ENCODE results near the gene SYNJ2.
A peak's percentile ranks its signal among the peaks of the same experiment; 100 is the strongest.

SYNJ2 gene

GRCh38 chr6:158044525-158044888 lies 62.8 kb downstream of the SYNJ2 start:
- no peak for DNase-seq

DNA sequence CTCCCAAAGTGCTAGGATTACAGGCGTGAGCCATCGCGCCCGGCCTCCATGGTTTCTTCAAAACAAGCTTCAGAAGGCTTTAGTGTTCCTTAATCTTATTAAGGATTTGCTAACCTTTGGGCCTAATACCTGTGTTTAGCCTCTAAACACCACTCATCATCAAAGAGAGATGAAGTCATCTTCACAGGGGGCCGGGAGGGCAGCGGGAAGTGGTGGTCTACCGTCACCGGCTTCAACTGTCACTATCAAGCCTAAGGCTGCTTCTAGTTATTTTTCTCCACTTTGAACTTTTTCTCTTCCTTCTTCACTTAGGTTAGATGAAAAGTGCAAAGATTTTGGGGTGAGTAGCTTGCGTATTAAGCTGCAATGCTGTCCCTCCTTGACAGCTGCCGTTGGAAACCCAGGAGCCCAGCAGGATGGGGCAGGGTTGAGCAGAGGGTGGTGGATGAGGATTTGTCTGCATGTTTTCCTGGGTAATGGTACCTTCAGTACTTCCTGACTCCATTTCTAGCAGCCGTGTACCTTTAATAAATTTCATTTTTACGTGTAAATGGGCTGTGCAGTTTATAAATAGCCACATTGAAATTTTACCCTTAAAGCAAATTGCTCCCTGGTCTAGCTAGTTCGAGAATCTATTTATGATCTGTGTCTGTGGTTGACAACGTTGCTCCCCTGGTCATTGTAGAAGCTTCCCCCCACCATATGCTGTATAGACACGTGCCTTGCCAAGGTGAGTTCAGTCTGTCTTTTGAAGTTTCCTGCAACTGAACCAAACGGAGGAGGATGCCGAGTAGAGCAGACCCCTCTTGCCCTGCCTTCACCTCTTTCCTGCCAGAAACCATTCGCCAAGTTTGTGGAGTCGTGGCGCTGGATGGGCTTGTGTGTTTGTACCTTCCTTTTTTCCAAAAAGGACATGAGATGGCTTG lies 64.8 kb downstream of the SYNJ2 start:
- DNase-seq, result no peak

GRCh38 chr6:158047127-158047518 lies 65.5 kb downstream of the SYNJ2 start:
- no peak for DNase-seq

DNA sequence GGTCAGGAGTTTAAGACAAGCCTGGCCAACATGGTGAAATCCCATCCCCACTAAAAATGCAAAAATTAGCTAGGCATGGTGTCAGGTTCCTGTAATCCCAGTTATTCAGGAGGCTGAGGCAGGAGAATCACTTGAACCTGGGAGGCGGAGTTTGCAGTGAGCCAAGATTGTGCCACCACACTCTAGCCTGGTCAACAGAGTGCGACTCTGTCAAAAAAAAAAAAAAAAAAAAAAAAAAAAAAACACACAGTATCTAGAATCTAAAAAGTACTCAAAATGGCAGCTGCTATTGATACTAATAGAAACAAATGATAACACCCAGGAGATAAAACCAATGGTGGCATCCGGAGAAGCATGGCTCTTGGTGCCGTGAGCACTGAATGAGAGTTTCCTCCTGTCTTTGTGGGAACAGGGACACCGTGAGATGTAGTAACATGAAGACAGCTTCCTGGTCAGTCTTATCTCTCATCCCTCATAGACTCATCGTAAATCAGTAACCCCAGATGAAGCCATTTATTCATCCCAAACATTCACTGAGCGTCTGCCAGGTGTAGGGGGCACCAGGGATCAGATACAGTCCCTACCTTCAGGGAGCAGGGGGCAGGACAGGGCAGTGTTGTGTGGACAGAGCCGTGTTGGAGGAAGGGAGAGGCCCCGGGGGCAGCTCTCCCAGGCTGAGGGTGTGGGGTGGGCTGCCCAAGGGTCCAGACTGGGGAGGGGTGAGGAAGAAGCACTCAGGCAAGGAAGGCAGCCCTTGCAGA lies 66.1 kb downstream of the SYNJ2 start:
- no peak for DNase-seq

DNA sequence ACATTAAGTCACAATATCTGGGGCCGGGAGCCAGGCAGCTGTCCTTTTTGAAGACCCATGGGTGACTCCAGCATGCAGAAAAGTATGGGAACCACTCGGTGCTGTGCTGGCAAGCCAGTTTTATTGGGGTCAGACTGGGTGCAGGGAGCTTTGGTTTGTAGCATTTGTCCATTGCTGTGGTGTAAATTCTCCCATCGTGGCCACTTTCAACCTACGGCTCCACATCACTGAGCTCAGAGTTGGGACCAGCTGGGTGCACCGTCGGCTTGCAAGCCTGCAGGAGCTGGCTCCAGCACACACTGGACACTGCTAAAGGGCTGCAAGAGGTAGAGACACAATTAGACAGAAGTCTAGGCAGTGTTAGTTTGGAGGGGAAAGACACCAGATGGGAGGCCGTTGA lies 66.9 kb downstream of the SYNJ2 start:
- no peak for DNase-seq

DNA sequence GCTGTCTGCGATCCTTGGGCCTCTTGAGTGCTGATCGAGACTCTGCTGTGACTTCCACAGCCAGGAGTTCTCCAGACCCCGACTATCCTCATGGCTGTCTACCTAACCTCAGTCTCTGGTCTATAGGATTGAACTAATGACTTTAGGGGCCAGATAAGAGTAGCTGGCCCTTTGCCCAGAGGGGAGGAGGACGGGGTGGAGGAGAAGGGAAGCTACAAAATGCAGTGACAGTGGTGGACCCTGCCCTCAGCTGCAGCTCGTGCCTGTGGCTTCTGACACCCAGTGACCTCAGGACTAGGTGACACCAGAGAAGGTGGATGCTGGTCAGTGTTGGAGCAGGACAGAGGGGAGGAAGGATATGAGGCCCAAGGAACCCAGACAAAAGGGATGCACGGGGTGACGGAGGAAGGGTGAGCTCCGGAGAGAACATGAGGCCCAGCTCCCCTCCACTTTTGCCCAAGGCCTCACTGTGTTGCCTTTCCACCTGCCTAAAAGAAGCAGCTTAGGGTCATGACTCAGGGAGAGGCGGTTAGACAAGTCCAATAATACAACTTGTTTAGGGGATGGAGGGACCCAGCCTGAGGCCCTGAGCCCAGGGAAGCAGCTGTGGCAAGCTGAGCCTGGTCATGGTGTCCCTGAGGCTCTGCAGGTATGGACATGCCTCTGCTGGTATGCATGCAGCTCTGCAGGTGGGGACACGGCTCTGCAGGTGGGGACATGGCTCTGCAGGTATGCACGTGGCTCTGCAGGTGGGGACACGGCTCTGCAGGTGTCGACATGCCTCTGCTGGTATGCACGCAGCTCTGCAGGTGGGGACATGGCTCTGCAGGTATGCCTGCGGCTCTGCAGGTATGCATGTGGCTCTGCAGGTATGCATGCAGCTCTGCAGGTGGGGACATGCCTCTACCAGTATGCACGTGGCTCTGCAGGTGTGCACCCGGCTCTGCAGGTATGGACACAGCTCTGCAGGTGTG lies 67.7 kb downstream of the SYNJ2 start:
- no peak for DNase-seq

DNA sequence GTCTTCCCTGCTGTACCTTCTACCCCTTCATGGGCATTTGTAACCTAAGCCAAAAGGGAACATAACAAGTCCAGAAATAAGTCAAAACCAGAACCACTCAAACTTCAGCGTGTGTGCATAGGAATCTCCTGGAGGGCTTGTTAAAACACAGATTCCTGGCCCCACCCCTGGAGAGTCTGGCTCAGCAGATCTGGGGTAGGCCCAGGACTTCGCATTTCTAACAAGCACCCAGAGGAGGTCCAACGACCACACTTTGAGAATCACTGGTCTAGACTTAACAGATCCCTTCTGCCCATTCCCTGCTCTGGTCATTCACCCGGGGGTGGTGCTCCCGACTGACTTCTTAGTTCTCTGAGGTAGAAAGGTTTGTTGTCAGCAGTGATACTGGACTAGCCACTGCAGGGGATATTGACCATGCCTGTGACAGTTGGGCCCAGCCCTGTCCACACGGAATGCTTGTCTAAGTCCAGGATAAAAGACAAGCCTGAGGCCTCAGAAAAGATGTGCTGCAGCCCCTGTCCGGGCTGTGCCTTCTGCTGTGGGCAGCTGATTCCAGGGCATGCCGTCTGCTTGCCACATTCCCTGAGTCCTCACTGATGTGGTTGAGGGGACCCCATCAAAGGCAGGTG lies 68.6 kb downstream of the SYNJ2 start:
- DNase-seq, result no peak

GRCh38 chr6:158050955-158051354 lies 69.3 kb downstream of the SYNJ2 start:
- no peak for DNase-seq

DNA sequence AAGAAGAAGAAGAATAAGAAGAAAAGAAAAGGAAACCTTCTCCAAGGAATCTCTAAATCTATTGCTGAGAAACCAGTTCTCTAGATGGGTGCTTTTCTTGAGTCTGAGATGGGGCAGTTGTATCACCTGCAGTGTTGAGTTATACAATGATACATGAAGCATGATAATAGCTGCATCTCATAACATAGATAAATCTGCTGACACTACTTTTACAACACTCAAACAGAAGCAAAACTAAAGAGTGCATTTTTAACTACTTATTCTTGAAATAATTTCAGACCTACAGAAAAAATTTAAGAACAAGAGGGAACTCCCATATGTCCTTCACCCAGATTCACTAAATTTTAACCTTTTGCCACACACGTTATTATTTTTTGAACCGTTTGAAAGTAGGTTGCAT lies 70.3 kb downstream of the SYNJ2 start:
- no peak for DNase-seq

GRCh38 chr6:158053377-158054313 lies 72.0 kb downstream of the SYNJ2 start:
- DNase-seq, result no peak

GRCh38 chr6:158056355-158056754 lies 74.7 kb downstream of the SYNJ2 start:
- DNase-seq, result no peak

GRCh38 chr6:158056804-158057203 lies 75.1 kb downstream of the SYNJ2 start:
- DNase-seq, result no peak

- DNase-seq, result no peak
These were observed 75.7 kb downstream of the SYNJ2 start for GRCh38 chr6:158057213-158057987.

GRCh38 chr6:158058171-158058651 lies 76.5 kb downstream of the SYNJ2 start:
- no peak for DNase-seq

- DNase-seq, result no peak
These were observed 77.4 kb downstream of the SYNJ2 start for GRCh38 chr6:158059108-158059507.

DNA sequence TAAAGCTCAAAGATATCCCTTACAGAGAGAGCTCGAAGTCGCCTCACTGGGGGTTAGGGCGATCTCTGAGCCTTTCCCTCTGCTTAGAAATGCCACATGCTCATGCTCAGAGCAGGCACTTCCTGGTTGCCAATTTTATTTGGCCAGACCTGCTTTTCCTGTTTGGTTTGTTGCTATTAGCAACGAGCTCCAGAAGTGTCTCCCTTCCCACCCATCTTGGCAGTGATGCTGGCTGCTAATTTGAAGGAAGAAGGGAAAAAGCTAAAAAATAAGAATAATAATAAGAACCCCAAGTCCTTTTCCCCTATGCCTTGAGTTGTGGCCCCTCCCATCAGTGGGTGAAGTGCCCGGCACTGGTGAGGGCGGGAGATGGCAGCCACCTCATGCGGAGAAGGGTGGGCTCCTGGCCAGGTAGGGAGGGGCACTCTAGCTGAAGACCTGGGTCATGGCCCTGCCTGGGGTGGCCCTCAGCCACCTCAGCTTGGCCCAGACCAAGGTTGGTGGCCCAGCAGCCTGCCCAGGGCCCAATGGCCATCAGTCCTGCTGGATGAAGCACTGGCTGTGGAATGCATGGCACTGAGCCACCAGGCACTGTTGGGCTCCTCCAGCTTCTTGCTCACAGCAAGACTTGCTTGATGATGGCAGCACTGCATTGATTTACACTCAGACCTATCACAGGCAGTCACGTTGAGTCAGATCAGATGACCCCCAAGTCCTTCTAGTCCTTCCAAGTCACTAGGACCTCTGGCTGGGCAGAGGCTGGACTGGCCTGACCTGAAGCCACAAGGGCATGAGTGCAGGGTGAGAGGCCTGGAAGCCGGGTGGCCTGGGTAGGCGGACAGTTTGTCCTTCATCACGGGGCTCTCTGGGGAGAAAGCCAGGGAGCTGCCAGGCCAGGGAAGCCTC lies 79.0 kb downstream of the SYNJ2 start:
- peak; percentile 83 for DNase-seq

DNA sequence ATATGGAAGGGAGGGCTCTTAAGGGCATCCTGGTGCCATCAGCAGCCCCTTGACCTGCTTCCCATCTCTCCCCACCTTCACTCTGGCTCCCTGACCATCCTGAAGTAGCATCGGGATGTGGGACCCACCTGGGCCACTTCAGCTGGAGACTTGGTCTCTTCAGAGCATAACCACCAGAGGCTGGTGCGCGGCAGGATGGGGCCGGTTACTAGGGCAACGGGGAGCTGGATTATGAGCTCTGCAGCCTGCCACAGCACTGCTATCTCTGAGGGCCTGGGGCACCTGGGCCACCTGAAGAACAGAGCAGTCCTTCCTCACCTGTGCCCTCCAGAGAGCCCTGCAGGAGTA lies 79.7 kb downstream of the SYNJ2 start:
- no peak for DNase-seq

GRCh38 chr6:158061709-158062461 lies 80.2 kb downstream of the SYNJ2 start:
- no peak for DNase-seq

DNA sequence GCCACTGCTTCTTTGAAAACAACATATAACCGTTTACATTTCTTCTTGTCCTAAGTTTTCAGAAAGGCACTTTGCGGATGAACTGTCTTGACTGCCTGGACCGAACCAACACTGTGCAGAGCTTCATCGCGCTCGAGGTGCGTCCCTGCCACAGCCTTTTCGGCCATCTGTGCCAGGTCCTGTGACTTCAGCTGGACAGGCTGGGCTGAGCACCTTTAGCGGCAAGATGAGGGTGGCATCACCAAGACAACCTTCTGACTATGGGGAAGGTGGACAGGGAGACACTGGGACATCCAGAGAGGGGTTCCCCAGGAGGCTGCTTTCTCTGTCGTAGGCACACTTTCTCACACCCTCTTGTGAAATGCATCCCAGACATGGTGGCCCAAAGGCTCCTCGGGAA lies 82.1 kb downstream of the SYNJ2 start:
- DNase-seq, result no peak
